ENCODE data around the gene BTD. TPM values are rescaled to one million over a fixed set of nuclear protein-coding genes. Genes with fewer than 3 reads are reported as not detected.

The BTD gene
- polyA plus RNA-seq, 1 donor (not counting 4 experiments of a cell fraction or from before 2014, with no cell fraction given) = 12.0 TPM

DNA sequence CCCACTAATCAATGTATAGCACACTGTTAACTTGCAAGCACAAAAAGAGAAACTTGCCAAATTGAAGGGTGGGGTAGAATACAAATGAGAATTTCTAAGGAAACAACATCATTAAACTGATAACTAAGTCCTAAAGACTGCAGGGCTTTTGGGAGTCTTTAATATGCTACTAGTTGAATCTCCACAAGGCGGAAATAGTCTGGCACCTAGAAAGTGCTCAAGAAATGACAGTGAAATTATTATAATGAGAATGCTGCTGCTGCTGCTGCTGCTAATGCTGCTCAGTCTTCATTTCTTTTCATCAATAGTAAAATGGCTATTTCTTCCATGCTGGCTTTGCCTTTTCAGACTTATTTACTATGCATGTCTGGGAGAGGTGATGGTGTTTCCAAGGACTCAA lies 91.8 kb downstream of the BTD start:
- Histone ChIP-seq H3K79me2 (ENCODE audit: control insufficient read depth, insufficient read depth, low read length) (no peaks in the 10 kb centered on the region), H3K27ac (ENCODE audit: control insufficient read depth, insufficient read depth, low read length) (no peak overlapping the region), H3K4me2 (ENCODE audit: control insufficient read depth, extremely low read depth, insufficient read depth, low read depth, low read length) (no peak overlapping the region), H3K9me3 (ENCODE audit: control insufficient read depth, low read depth, low read length) (no peaks in the 10 kb centered on the region), H2AFZ (ENCODE audit: control insufficient read depth, low read length) (no peak overlapping the region), H3K4me3 (ENCODE audit: control insufficient read depth in 2 of 3, extremely low read depth in 1 of 3, insufficient read depth in 2 of 3, low read depth in 1 of 3, low read length in 3 of 3) (no peak overlapping the region), H3K36me3 (ENCODE audit: control insufficient read depth in 2 of 2, extremely low read depth in 1 of 2, insufficient read depth in 2 of 2, low read length in 2 of 2) (peaks cover 5 to 7% of the 10 kb centered on the region in 2 experiments), H3K4me1 (ENCODE audit: control insufficient read depth, extremely low read depth, insufficient read depth, low read length) (no peaks in the 10 kb centered on the region), H3K9ac (ENCODE audit: control insufficient read depth, extremely low read depth, insufficient read depth, low read length) (no peak overlapping the region), H3K27me3 (ENCODE audit: control insufficient read depth, extremely low read depth, insufficient read depth, low read length) (no peaks in the 10 kb centered on the region), H3K9me1 (ENCODE audit: control insufficient read depth, extremely low read depth, insufficient read depth, low read length) (no peaks in the 10 kb centered on the region), H4K20me1 (ENCODE audit: control insufficient read depth, extremely low read depth, insufficient read depth, low read length) (no peaks in the 10 kb centered on the region)
- no peak for FAIRE-seq
- TF ChIP-seq, protein P1, sequence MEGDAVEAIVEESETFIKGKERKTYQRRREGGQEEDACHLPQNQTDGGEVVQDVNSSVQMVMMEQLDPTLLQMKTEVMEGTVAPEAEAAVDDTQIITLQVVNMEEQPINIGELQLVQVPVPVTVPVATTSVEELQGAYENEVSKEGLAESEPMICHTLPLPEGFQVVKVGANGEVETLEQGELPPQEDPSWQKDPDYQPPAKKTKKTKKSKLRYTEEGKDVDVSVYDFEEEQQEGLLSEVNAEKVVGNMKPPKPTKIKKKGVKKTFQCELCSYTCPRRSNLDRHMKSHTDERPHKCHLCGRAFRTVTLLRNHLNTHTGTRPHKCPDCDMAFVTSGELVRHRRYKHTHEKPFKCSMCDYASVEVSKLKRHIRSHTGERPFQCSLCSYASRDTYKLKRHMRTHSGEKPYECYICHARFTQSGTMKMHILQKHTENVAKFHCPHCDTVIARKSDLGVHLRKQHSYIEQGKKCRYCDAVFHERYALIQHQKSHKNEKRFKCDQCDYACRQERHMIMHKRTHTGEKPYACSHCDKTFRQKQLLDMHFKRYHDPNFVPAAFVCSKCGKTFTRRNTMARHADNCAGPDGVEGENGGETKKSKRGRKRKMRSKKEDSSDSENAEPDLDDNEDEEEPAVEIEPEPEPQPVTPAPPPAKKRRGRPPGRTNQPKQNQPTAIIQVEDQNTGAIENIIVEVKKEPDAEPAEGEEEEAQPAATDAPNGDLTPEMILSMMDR (optimal IDR thresholded peaks at IDR 0.05 in 1 of 3, IDR thresholded peaks at IDR 0.05 in 1 of 3, conservative IDR thresholded peaks at IDR 0.05 in 1 of 3; ENCODE audit: extremely low read depth in 1 of 3, insufficient read depth in 2 of 3, low read length in 3 of 3) = no peak
- TF ChIP-seq EZH2 (IDR thresholded peaks at IDR 0.05; ENCODE audit: low read length) = no peak
- dilution Hi-C loops (cut with MboI; ENCODE audit: extremely low pct_ligation_motif_present, low sequenced_read_pairs) = no loop called here
- no peak for DNase-seq (ENCODE audit: low read depth, low spot score)

DNA sequence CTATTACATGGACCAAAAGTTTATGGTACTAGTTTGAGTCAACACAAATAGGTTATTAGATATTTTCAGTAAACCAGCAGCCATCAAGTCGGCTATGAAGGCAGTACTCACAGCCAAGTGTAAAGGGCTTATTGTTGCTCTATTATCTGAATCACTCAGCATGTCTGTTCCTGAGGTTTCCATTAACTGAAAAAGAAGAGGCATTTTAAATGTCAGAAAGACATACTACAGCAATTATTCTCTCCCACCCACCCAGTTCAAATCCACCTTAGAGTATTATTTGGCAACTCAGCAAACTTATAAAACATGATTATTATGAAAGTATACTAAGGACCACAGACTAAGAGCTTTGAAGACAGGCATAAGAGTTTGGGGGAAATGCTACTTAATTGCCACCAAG lies 93.1 kb downstream of the BTD start:
- Histone ChIP-seq H3K79me2 (ENCODE audit: control insufficient read depth, insufficient read depth, low read length) (no peaks in the 10 kb centered on the region), H3K9me1 (ENCODE audit: control insufficient read depth, extremely low read depth, insufficient read depth, low read length) (no peaks in the 10 kb centered on the region), H3K27me3 (ENCODE audit: control insufficient read depth, extremely low read depth, insufficient read depth, low read length) (no peaks in the 10 kb centered on the region), H3K9me3 (ENCODE audit: control insufficient read depth, low read depth, low read length) (no peaks in the 10 kb centered on the region), H3K36me3 (ENCODE audit: control insufficient read depth in 2 of 2, extremely low read depth in 1 of 2, insufficient read depth in 2 of 2, low read length in 2 of 2) (peaks cover 0 to 7% of the 10 kb centered on the region in 2 experiments), H4K20me1 (ENCODE audit: control insufficient read depth, extremely low read depth, insufficient read depth, low read length) (no peaks in the 10 kb centered on the region), H3K27ac (ENCODE audit: control insufficient read depth, insufficient read depth, low read length) (no peak overlapping the region), H3K4me2 (ENCODE audit: control insufficient read depth, extremely low read depth, insufficient read depth, low read depth, low read length) (no peak overlapping the region), H3K9ac (ENCODE audit: control insufficient read depth, extremely low read depth, insufficient read depth, low read length) (no peak overlapping the region), H3K4me1 (ENCODE audit: control insufficient read depth, extremely low read depth, insufficient read depth, low read length) (no peaks in the 10 kb centered on the region), H3K4me3 (ENCODE audit: control insufficient read depth in 2 of 3, extremely low read depth in 1 of 3, insufficient read depth in 2 of 3, low read depth in 1 of 3, low read length in 3 of 3) (no peak overlapping the region), H2AFZ (ENCODE audit: control insufficient read depth, low read length) (no peak overlapping the region)
- TF ChIP-seq EZH2 (IDR thresholded peaks at IDR 0.05; ENCODE audit: low read length) = no peak
- TF ChIP-seq, protein P1 (optimal IDR thresholded peaks at IDR 0.05 in 1 of 3, IDR thresholded peaks at IDR 0.05 in 1 of 3, conservative IDR thresholded peaks at IDR 0.05 in 1 of 3; ENCODE audit: extremely low read depth in 1 of 3, insufficient read depth in 2 of 3, low read length in 3 of 3) = no peak
- no peak for FAIRE-seq
- no peak for DNase-seq (ENCODE audit: low read depth, low spot score)
- dilution Hi-C loops (cut with MboI; ENCODE audit: extremely low pct_ligation_motif_present, low sequenced_read_pairs) = no loop called here

Small RNAs within 50 kb of the gene (small RNA-seq; reads per million reads assigned to genes)
- gene MIR3134 (ENCODE audit: insufficient read length in 3 of 3, low read depth in 3 of 3, low replicate concordance in 1 of 3) = 0 reads per million in 3 experiments

Other genes with a start within 250 kb of the BTD start
- 12.6 to 17.2 TPM (median 16.3 TPM) in 3 replicates for gene METTL6, start 174.2 kb upstream of the BTD start, polyA plus RNA-seq
- gene EAF1, start 174.1 kb upstream of the BTD start, polyA plus RNA-seq = 13.5 to 13.7 TPM (median 13.6 TPM) in 3 replicates
- gene COLQ, start 80.0 kb upstream of the BTD start, polyA plus RNA-seq = 0.22 to 0.79 TPM (median 0.35 TPM) in 3 replicates
- gene HACL1, start 176 bp upstream of the BTD start, polyA plus RNA-seq = 17.1 to 23.1 TPM (median 22.9 TPM) in 3 replicates
- gene ANKRD28, start 196.2 kb downstream of the BTD start, polyA plus RNA-seq = 16.4 to 32.7 TPM (median 22.0 TPM) in 3 replicates